ENCODE measurements around the gene EYA4. TPM values are rescaled to one million over a fixed set of nuclear protein-coding genes. Genes with fewer than 3 reads are reported as not detected.

The EYA4 gene
- total RNA-seq, 2 experiments from 2014 or later: not detected

DNA sequence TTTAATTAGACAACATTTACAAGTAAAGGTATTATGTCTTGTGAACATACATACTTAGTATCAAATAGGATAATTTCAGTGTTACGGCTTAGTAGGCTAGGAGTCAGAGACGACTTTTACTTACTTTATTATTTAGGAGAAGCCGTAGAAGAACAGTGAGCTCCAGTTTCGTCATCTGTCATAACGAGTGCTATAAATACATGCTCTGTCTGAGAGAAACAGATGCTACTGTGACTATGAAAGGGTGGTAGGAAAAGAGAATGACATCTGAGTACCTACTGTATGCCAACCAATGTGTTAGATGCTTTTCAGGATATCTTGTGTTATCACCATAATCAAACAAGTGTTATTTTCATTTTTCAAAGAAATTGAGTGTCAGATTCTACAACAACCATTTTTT lies 119.0 kb downstream of the EYA4 start:
- no peak overlapping the region for H2AFZ ChIP-seq (ENCODE audit: low read length)
- no peaks in the 10 kb centered on the region for H3K9me3 ChIP-seq (ENCODE audit: low read length)
- TF ChIP-seq EZH2phosphoT487 (IDR thresholded peaks at IDR 0.05; ENCODE audit: borderline replicate concordance, low read depth, low read length) (no peak), CTCF (conservative IDR thresholded peaks at IDR 0.05; ENCODE audit: low read length) (no peak)
- H4K20me1 ChIP-seq (ENCODE audit: insufficient read depth, low read length): no peaks in the 10 kb centered on the region
- H3K4me3 ChIP-seq (ENCODE audit: low read depth, low read length, poor library complexity, severe bottlenecking): no peak overlapping the region
- no peaks in the 10 kb centered on the region for H3K4me1 ChIP-seq (ENCODE audit: insufficient read depth, low read length, poor library complexity, severe bottlenecking)
- no peak overlapping the region for H3K4me2 ChIP-seq (ENCODE audit: low read length)
- BruUV-seq (replicated peaks): no TSS peak
- no peaks in the 10 kb centered on the region for H3K36me3 ChIP-seq (ENCODE audit: insufficient read depth, low read length)
- no peak for DNase-seq (ENCODE audit: low spot score)
- ChIA-PET POLR2A (interaction anchor here (0.6 kb wide), 1 partner anchor 19 kb away, joined by 3 read pairs; no protein-coding TSS in a partner anchor), CTCF (ENCODE audit: unreplicated experiment) (no interaction called here)
- no peak overlapping the region for H3K27ac ChIP-seq (ENCODE audit: low read depth, low read length, poor library complexity, severe bottlenecking)
- no peaks in the 10 kb centered on the region for H3K79me2 ChIP-seq (ENCODE audit: insufficient read depth, low read depth, low read length)
- intact Hi-C loops (cut with micrococcal nuclease; ENCODE audit: unreplicated experiment): no loop called here
- no peaks in the 10 kb centered on the region for H3K9me2 ChIP-seq (ENCODE audit: insufficient read depth, low read length)

- H3K9me2 ChIP-seq (ENCODE audit: insufficient read depth, low read length): no peaks in the 10 kb centered on the region
- no peak for DNase-seq (ENCODE audit: low spot score)
- no peaks in the 10 kb centered on the region for H4K20me1 ChIP-seq (ENCODE audit: insufficient read depth, low read length)
- CTCF ChIA-PET (ENCODE audit: unreplicated experiment): no interaction called here
- POLR2A ChIA-PET: interaction anchor here (0.8 kb wide), 1 partner anchor 27 kb away, joined by 4 read pairs; no protein-coding TSS in a partner anchor
- no peak overlapping the region for H3K4me2 ChIP-seq (ENCODE audit: low read length)
- H3K4me3 ChIP-seq (ENCODE audit: low read depth, low read length, poor library complexity, severe bottlenecking): no peak overlapping the region
- TF ChIP-seq CTCF (conservative IDR thresholded peaks at IDR 0.05; ENCODE audit: low read length): no peak
- no peak for TF ChIP-seq EZH2phosphoT487 (IDR thresholded peaks at IDR 0.05; ENCODE audit: borderline replicate concordance, low read depth, low read length)
- no peaks in the 10 kb centered on the region for H3K4me1 ChIP-seq (ENCODE audit: insufficient read depth, low read length, poor library complexity, severe bottlenecking)
- no peaks in the 10 kb centered on the region for H3K9me3 ChIP-seq (ENCODE audit: low read length)
- intact Hi-C loops (cut with micrococcal nuclease; ENCODE audit: unreplicated experiment): no loop called here
- BruUV-seq (replicated peaks): no TSS peak
- no peaks in the 10 kb centered on the region for H3K36me3 ChIP-seq (ENCODE audit: insufficient read depth, low read length)
- H3K79me2 ChIP-seq (ENCODE audit: insufficient read depth, low read depth, low read length): no peaks in the 10 kb centered on the region
- H2AFZ ChIP-seq (ENCODE audit: low read length): no peak overlapping the region
- no peak overlapping the region for H3K27ac ChIP-seq (ENCODE audit: low read depth, low read length, poor library complexity, severe bottlenecking)
Measured at GRCh38 chr6:133362813-133363212, 121.7 kb downstream of the EYA4 start.

DNA sequence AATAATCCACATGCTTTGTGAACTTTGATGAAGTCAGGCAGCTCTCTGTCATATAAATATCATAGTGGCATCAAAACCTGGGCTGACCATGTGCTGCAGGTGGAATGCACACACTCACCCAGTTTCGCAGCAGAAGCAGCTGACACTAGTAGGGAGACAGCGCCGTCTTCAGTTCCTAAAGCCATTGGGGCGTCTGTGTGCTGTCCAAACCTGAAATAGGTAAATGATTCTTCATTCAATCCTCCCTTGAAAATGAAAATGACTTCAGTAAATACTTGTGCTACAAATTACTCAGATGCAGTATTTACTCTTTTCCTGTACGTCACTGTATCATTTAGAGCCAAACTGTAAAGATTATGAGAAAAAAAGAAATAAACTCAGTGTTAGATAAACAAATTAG lies 127.5 kb downstream of the EYA4 start:
- no peaks in the 10 kb centered on the region for H3K36me3 ChIP-seq (ENCODE audit: insufficient read depth, low read length)
- no peak for DNase-seq (ENCODE audit: low spot score)
- H3K4me1 ChIP-seq (ENCODE audit: insufficient read depth, low read length, poor library complexity, severe bottlenecking): no peaks in the 10 kb centered on the region
- no peaks in the 10 kb centered on the region for H3K79me2 ChIP-seq (ENCODE audit: insufficient read depth, low read depth, low read length)
- no peak overlapping the region for H3K4me2 ChIP-seq (ENCODE audit: low read length)
- BruUV-seq (replicated peaks): no TSS peak
- H3K27ac ChIP-seq (ENCODE audit: low read depth, low read length, poor library complexity, severe bottlenecking): no peak overlapping the region
- TF ChIP-seq CTCF (conservative IDR thresholded peaks at IDR 0.05; ENCODE audit: low read length): no peak
- TF ChIP-seq EZH2phosphoT487 (IDR thresholded peaks at IDR 0.05; ENCODE audit: borderline replicate concordance, low read depth, low read length): no peak
- H3K9me2 ChIP-seq (ENCODE audit: insufficient read depth, low read length): no peaks in the 10 kb centered on the region
- H3K9me3 ChIP-seq (ENCODE audit: low read length): no peaks in the 10 kb centered on the region
- no peak overlapping the region for H2AFZ ChIP-seq (ENCODE audit: low read length)
- no peak overlapping the region for H3K4me3 ChIP-seq (ENCODE audit: low read depth, low read length, poor library complexity, severe bottlenecking)
- no peaks in the 10 kb centered on the region for H4K20me1 ChIP-seq (ENCODE audit: insufficient read depth, low read length)
- ChIA-PET CTCF (ENCODE audit: unreplicated experiment) (no interaction called here), POLR2A (interaction anchor here (1.1 kb wide), 1 partner anchor 123 kb away, joined by 3 read pairs; no protein-coding TSS in a partner anchor)
- intact Hi-C loops (cut with micrococcal nuclease; ENCODE audit: unreplicated experiment): no loop called here

All from OCI-LY7 (cell line).